ENCODE results near the gene RFTN1.
A peak's percentile ranks its signal among the peaks of the same experiment; 100 is the strongest.

- TF ChIP-seq CTCF (IDR thresholded peaks at IDR 0.05) = peak; percentile 23 to 54 (median 45)
- peak in 1 of 2 donors; percentile 27 for TF ChIP-seq EP300 (IDR thresholded peaks at IDR 0.05)
- TF ChIP-seq POLR2A (IDR thresholded peaks at IDR 0.05) = no peak
These were observed 3.4 kb upstream of the RFTN1 start for GRCh38 chr3:16516695-16517481.

Measured in tibial nerve (tissue), 4 donors.